Breast epithelium (tissue), 4 donors: ENCODE data around the gene FAM162A. TPM values are rescaled to one million over a fixed set of nuclear protein-coding genes. Genes with fewer than 3 reads are reported as not detected.

Experiments used
- DNase-seq, 2 donors: peaks; one replicate each; pipeline ENCODE4 v3.0.0-alpha.2; 2019; ENCODE audit warnings: low spot score in 2 of 2
- H3K27ac ChIP-seq, 2 donors: fragments of 200-600 bp; sonication (generic) in 1 of 2; one replicate each; pipeline ENCODE4 v1.5.1; 2016 to 2019; ENCODE audit warnings: mild to moderate bottlenecking in 1 of 2
- H3K27me3 ChIP-seq, 2 donors: fragments of 200-600 bp; sonication (generic) in 1 of 2; one replicate each; pipeline versions ENCODE4 v1.5.1 to v1.6.0; 2017 to 2019; ENCODE audit warnings: control low read depth in 1 of 2, mild to moderate bottlenecking in 1 of 2
- H3K36me3 ChIP-seq: fragments of 200-600 bp; one replicate; pipeline ENCODE4 v1.5.1; 2019
- H3K4me1 ChIP-seq, 2 donors: fragments of 200-600 bp; sonication (generic); one replicate each; pipeline ENCODE4 v1.5.1; 2016 to 2019; ENCODE audit warnings: control low read depth in 1 of 2
- H3K4me3 ChIP-seq, 3 donors: fragments of 200-600 bp; sonication (generic); 1 replicate in 2 of 3; 2 replicates in 1 of 3; pipeline ENCODE4 v1.5.1; 2016 to 2019; ENCODE audit warnings: mild to moderate bottlenecking in 3 of 3, moderate library complexity in 2 of 3
- H3K9me3 ChIP-seq, 2 donors: fragments of 200-600 bp; sonication (generic) in 1 of 2; one replicate each; pipeline ENCODE4 v1.5.1; 2016 to 2019; ENCODE audit warnings: control low read depth in 1 of 2
- POLR2A ChIP-seq: fragments of 450-650 bp; IDR thresholded peaks from one replicate; pipeline ENCODE4 v1.6.1; 2016; ENCODE audit warnings: antibody characterized with exemption, mild to moderate bottlenecking, moderate library complexity
- POLR2AphosphoS5 ChIP-seq, 3 donors: sonication (generic); formaldehyde crosslinking; IDR thresholded peaks; one replicate each; pipeline ENCODE4 v1.6.1; 2017; ENCODE audit warnings: antibody characterized with exemption in 3 of 3
- intact Hi-C: fragments of 100-400 bp; cut with DNase I; formaldehyde crosslinking; loops from one replicate; pipeline ENCODE4 v1.15.1; 2023; ENCODE audit warnings: low total_unique reads
- total RNA-seq, 3 donors: library from RNA; depleted of rRNA; stranded (reverse); fragments of >200 nt; gene quantifications; one replicate each; pipeline ENCODE4 v1.1.0, GENCODE V29; 2016
- TF ChIP-seq, protein P1 (sequence below), 3 donors: fragments of 450-650 bp; IDR thresholded peaks; one replicate each; pipeline ENCODE4 v1.5.1; 2016 to 2017; ENCODE audit warnings: antibody characterized with exemption in 3 of 3, mild to moderate bottlenecking in 3 of 3, moderate library complexity in 3 of 3

Gene FAM162A
- total RNA-seq, 3 donors from 2014 or later = 19.3 to 27.2 (median 26.5) TPM

DNA sequence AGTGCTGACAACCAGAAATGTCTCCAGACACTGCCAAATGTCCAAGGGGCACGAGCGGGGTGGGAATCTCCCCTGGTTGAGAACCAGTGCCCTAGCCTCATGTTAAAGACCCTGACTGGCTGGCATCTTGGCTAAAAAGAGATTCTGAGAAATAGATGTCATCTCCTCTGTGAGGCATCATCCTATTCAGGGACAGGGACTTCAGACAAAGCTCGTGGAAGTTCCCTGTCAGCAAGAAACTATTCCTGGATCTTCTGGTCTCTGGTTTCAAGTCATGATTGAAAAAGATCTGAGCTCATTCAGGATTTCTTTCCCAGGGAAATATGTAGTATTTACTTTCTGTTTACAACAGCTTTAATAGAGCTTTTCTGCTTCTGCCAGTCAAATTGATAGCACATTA is 21.0 kb downstream of the FAM162A start:
- Histone ChIP-seq H3K4me1 (no peaks in the 10 kb centered on the region), H3K36me3 (no peaks in the 10 kb centered on the region), H3K4me3 (no peak overlapping the region), H3K9me3 (no peaks in the 10 kb centered on the region), H3K27me3 (no peaks in the 10 kb centered on the region), H3K27ac (no peak overlapping the region)
- no peak for DNase-seq
- TF ChIP-seq POLR2A = no peak
- no peak for TF ChIP-seq POLR2AphosphoS5 (IDR thresholded peaks at IDR 0.05)
- TF ChIP-seq, protein P1, sequence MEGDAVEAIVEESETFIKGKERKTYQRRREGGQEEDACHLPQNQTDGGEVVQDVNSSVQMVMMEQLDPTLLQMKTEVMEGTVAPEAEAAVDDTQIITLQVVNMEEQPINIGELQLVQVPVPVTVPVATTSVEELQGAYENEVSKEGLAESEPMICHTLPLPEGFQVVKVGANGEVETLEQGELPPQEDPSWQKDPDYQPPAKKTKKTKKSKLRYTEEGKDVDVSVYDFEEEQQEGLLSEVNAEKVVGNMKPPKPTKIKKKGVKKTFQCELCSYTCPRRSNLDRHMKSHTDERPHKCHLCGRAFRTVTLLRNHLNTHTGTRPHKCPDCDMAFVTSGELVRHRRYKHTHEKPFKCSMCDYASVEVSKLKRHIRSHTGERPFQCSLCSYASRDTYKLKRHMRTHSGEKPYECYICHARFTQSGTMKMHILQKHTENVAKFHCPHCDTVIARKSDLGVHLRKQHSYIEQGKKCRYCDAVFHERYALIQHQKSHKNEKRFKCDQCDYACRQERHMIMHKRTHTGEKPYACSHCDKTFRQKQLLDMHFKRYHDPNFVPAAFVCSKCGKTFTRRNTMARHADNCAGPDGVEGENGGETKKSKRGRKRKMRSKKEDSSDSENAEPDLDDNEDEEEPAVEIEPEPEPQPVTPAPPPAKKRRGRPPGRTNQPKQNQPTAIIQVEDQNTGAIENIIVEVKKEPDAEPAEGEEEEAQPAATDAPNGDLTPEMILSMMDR (IDR thresholded peaks at IDR 0.05) = no peak
- intact Hi-C loops = no loop called here

DNA sequence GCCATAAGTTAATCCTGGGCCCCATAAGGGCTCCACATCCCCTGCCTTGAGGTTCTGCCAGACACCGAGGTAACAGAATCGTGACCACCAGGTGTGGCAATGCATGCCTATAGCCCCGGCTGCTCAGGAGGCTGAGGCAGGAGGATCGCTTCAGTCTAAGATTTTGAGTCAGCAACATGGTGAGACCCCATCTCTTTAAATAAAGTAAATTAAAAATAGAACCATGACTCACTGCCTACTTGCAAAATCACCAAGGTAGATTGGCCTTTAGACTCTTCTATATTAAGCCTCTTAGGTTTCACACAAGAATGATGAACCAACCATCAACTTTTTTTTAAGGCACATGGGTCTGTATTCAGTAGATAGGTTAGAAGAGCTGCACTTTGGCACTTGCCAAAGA is 22.2 kb downstream of the FAM162A start:
- no peaks in the 10 kb centered on the region for H3K9me3 ChIP-seq
- intact Hi-C loops = no loop called here
- no peak overlapping the region for H3K27ac ChIP-seq
- DNase-seq = no peak
- no peaks in the 10 kb centered on the region for H3K27me3 ChIP-seq
- H3K36me3 ChIP-seq = no peaks in the 10 kb centered on the region
- H3K4me1 ChIP-seq = no peaks in the 10 kb centered on the region
- TF ChIP-seq POLR2A = no peak
- no peak for TF ChIP-seq POLR2AphosphoS5 (IDR thresholded peaks at IDR 0.05)
- TF ChIP-seq, protein P1 (IDR thresholded peaks at IDR 0.05) = no peak
- no peak overlapping the region for H3K4me3 ChIP-seq

DNA sequence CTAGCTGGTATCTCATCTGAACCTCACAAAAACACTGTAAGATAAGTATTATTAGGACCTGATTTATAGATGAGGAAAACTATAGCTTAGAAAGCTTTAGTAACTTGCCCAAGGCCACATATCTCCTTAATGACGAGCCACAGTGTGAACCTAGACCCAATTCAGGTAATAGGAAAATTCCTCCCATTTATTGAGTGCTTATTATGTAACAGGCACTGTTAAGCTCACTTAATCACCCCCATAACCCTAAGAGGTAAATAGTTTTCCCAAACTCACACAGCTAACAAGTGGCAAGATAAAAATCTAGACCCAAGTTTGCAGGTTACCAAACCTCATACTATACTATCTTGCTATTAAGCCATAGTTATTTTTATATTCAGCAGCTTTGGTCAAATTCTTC is 24.0 kb downstream of the FAM162A start:
- Histone ChIP-seq H3K27ac (no peak overlapping the region), H3K27me3 (no peaks in the 10 kb centered on the region), H3K4me3 (no peak overlapping the region), H3K9me3 (no peaks in the 10 kb centered on the region), H3K36me3 (no peaks in the 10 kb centered on the region), H3K4me1 (no peaks in the 10 kb centered on the region)
- intact Hi-C loops = no loop called here
- DNase-seq = no peak
- TF ChIP-seq, protein P1 (IDR thresholded peaks at IDR 0.05) = no peak
- TF ChIP-seq POLR2A (no peak), POLR2AphosphoS5 (IDR thresholded peaks at IDR 0.05) (no peak)

DNA sequence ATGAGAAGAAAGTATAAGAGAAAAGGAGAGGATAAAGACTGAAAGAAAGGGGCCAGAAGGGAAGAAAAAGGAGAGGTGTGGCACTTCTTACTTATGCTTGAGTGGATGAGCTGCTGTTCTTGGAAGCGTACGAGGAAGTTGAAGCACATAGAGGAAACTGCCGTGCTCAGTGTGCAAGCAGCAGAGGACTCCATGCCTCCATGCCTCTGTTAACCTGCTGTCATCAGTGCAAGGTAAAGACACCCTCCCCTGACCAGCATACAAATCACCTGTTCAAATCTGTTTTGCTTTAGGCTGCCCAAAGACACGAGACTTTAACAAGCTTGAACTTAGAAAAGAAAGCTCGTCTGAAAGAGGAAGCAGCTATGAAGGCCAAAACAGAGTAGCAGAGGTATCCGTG is 25.5 kb downstream of the FAM162A start:
- Histone ChIP-seq H3K9me3 (no peaks in the 10 kb centered on the region), H3K36me3 (no peaks in the 10 kb centered on the region), H3K27ac (no peak overlapping the region), H3K27me3 (no peaks in the 10 kb centered on the region), H3K4me3 (no peak overlapping the region), H3K4me1 (no peaks in the 10 kb centered on the region)
- intact Hi-C loops = no loop called here
- DNase-seq = no peak
- TF ChIP-seq, protein P1 (IDR thresholded peaks at IDR 0.05) = no peak
- TF ChIP-seq POLR2AphosphoS5 (IDR thresholded peaks at IDR 0.05) (no peak), POLR2A (no peak)

- Histone ChIP-seq H3K9me3 (no peaks in the 10 kb centered on the region), H3K4me3 (no peak overlapping the region), H3K27me3 (no peaks in the 10 kb centered on the region), H3K36me3 (no peaks in the 10 kb centered on the region), H3K27ac (no peak overlapping the region), H3K4me1 (peaks cover 0 to 6% of the 10 kb centered on the region in 2 donors)
- intact Hi-C loops = no loop called here
- TF ChIP-seq POLR2A = no peak
- DNase-seq = no peak
These were observed 26.1 kb downstream of the FAM162A start for GRCh38 chr3:122410111-122410510.

DNA sequence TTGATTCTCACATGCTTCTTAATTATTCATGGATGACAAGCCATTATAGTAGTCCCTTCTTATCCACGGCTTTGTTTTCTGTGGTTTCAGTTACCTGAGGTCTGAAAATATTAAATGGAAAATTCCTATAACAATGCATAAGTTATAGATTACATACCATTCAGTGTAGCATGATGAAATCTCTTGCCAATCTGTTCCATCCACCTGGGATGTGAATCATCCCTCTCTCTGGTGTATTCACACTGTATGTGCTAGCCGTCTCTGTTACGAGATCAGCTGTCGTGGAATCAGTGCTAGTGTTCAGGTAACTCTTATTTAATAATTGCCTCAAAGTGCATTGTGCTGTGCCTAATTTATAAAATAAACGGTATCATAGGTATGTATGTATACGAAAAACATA is 26.7 kb downstream of the FAM162A start:
- intact Hi-C loops = no loop called here
- no peaks in the 10 kb centered on the region for H3K36me3 ChIP-seq

More for the DNA sequence above, 26.7 kb downstream of the FAM162A start:
- DNase-seq = no peak
- Histone ChIP-seq H3K4me1 (peaks cover 0 to 8% of the 10 kb centered on the region in 2 donors), H3K4me3 (no peak overlapping the region), H3K27ac (no peak overlapping the region), H3K9me3 (no peaks in the 10 kb centered on the region), H3K27me3 (no peaks in the 10 kb centered on the region)
- no peak for TF ChIP-seq POLR2A
- TF ChIP-seq, protein P1 (IDR thresholded peaks at IDR 0.05) = no peak
- no peak for TF ChIP-seq POLR2AphosphoS5 (IDR thresholded peaks at IDR 0.05)
